Measurements from ENCODE around the gene CNEP1R1.

The CNEP1R1 gene

DNA sequence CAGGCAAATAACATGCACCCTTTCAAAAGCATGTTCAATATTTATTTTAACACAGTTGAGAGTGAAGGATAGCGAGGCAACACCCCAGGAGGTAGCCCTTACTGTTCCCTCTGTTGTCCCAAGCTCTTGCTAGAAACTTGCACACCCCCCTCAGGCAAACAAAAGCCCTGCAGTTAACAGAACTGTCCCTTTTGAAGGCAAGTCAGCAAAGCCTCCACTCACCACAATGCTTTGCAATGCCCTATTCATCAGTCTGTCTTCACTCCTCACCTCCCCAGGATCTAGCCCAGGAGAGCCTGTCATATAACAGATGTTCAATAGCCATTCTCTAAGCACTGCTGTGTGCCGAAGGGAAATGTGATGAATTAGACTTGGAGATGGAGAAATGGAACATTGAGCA lies 3.5 kb upstream of the CNEP1R1 start:
- DNase-seq = no peak

DNA sequence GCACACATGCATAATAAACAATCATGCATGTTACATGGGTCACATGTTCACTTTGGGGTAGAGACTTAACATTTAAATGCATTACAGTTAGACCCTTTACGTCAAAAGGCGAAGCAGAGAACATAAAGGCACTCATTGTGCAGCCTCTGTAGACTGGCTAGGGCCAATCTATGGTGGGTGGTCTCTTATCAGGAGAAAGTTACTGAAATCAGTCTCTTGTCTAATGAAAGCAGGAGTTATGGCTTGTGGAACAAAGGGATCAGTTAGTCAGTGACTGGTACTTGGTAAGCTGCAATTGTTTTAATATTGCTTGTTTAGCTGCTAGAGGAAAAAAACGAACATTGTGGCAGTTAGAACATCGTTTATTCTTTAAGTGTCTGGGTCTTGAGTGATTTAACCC lies 1.4 kb upstream of the CNEP1R1 start:
- no peak for DNase-seq

DNA sequence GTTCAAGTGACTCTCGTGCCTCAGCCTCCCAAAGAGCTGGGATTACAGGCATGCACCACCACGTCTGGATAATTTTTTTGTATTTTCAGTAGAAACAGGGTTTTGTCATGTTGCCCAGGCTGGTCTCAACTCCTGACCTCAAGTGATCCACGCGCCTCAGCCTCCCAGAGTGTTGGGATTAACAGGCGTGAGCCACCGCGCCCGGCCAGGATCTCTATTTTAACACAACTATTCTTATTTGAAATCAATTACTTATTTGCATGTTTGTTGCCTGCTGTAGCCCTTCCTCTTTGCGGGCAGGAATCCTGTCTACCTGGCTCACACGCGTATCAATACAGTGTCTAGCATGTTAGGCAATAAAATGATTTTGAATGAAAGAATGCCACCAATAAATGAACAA lies 818 bp upstream of the CNEP1R1 start:
- no peak for DNase-seq

DNA sequence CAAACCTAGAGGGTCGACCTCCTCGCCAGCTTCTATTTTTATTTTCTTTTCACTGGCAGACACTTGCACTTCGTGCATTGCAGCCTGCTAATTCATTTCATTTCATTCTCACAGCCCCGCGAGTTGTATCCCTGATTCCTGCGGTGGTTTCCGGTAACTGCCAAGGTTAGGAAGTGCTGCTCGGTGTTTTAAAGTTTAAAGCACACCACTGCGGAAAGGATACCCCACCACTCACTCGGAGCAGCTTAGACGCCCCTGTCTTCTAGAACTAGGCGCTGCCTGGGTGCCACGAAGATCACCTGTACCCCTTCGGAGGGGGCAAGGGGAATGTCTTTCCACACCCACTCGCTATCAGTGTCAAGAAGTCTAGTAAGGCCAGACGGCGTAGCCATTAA lies 509 bp downstream of the CNEP1R1 start:
- DNase-seq = no peak

DNA sequence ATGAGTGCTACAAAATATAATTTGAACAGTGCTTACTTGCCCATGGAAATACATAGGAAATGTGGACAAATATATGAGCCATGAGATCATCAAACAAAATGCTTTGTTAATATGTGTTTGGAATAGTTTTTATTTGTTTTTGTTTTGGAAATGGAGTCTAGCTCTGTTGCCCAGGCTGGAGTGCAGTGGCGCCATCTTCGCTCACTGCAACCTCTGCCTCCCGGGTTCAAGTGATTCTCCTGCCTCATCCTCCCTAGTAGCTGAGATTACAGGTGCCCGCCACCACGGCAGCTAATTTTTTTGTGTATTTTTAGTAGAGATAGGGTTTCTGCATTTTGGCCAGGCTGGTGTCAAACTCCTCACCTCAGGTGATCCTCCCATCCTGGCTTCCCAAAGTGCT lies 2.8 kb downstream of the CNEP1R1 start:
- DNase-seq = no peak

DNA sequence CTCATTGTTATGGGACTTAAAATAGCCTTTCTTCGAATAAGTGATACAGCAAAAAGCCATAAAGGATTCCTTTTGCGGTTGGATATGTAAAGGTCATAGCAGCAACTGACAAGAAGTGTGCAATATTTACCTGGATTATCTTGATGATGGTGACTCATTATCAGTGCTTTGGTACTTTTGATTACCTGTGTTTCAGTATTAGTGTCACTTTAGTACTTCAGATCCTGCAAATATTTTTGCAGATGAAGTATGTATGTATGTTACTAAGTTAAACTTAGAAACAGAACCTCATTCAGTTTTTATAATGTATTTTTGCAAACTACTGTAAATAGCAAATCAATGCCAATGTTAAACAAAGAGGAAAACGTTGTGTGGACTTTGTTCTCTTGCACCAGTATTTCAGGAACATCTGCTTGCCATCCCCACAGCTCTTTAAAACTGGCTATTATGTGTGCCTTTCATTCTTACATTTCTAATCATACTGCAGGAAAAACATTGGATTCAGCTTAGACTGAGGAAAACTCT lies 10.5 kb downstream of the CNEP1R1 start:
- no peak for DNase-seq

DNA sequence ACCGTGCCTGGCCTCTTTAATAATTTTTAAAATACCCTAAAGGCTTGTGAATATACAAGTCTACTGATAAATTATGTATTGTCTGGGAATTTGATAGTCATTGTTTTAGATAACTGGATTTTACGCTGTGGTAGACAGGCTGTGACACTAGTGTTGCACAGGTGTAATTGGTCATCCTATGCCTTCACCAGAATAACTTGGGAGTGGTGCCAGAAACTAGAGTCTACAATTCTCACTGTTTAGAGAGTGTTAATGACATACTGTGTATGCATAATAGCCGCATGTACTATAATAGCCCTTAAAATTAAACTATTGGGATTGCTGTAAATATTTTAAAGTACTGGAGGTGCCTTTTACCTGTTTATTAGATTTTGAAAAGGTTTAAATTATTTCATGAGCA lies 11.4 kb downstream of the CNEP1R1 start:
- no peak for DNase-seq

DNA sequence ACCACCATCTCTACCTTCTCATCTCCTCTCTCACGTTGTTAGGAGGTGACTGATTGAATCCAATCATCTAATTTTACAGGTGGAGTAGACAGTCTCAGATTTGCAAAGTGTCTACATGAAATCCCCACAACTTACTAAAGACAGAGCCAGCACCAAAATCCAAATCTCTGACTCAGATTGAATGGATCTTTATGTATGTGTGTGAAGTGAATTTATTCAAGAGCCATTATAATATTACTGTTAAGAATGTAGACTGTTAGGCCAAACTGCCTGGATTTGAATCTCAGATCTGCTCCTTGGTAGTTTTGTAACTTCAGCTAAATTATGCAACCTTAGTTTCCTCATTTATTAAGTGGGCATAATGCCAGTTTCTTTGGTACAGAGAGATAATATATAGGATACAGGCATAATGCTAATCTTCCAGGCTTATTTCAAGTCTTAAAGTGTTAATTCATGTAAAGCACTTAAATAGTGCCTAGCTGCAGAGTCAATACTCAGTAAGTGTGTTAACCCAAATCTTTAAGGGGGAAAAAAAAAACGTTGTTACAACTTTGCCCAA lies 12.7 kb downstream of the CNEP1R1 start:
- no peak for DNase-seq

DNA sequence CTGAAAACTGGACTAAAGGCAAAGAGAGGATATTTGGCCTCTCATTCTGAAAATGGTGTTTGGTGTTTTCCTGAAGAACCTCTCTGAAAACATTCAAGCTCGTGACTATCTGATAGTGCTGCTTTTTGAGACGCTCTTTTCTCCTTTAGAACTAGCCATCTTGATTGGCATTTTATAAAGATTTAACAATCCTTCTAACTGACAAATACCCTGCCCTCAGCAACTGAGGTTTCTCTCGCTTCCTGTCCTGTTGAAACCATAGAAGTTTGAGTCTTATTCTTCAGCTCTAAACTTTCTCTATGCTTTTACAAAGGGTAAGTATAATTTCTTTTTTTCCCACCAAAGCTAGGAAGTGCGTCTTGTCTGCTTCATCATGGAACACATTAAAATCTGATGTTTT lies 13.3 kb downstream of the CNEP1R1 start:
- no peak for DNase-seq

DNA sequence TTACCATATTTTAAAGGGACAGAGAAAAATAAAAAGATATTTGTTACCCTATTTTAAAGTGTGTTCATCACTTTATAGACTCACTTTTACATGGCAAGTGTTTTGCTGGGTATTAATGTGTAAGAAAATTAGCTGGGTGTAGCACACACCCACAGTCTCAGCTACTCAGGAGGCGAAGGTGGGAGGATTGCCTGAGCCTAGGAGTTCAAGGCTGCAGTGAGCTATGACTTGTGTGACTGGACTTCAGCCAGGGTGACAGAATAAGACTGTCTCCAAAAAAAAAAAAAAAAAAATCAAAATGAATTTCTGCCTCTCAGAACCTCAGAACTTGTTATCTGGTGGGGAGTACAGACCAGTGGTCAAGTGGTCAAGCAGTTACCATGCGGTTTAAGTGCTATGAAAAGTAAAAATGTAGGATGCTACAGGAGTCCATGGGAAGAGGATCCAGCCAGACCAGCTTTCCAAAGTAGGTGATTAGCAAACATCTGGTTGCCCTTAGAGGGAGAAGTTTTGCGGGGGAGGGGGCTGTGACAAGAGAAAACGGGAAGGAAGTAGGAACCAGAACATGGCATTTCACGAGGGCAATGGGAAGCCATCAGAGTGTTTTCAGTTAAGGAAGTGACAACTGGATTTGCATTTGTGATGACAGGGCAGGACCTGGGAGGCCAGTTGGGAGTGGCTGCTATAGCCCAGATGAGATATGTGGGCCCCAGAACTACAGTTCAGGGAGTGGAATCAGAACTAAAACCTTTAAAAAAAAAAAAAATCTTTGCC lies 13.9 kb downstream of the CNEP1R1 start:
- no peak for DNase-seq

DNA sequence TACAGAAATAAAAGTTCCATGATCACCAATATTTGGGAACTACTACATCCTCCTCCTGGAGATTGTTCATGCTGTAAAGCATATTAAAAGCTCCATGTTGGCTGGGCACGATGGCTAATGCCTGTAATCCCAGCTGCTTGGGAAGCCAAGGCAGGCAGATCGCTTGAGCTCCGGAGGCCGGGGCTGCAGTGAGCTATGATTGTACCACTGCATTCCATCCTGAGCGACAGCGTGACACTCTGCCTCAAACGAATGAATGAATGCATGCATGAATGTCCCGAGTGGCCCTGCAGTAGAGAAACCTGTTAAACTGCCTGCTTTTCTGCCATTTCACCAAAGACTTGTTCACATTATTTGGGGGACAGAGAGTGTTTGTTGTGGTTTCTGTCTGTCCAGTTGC lies 15.0 kb downstream of the CNEP1R1 start:
- DNase-seq = no peak

DNA sequence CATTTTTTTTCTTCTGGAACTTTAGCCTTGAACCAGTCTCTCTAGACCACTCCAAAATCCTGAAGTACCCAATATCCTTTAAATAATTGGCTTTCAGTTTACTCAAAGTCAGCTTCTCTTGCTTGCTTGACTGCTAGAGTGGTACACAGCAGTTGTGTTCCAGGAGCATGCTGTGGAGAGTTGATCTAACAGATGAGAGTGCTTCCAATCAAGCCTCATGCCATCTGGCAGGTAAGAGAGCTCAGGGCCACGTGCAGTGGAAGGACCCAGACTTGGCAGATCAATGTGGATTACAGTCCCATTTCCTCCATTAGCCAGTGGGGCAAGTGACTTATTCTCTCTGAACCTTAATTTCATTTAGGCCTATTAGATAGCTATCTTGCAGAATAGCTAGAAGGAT lies 15.7 kb downstream of the CNEP1R1 start:
- DNase-seq = no peak

DNA sequence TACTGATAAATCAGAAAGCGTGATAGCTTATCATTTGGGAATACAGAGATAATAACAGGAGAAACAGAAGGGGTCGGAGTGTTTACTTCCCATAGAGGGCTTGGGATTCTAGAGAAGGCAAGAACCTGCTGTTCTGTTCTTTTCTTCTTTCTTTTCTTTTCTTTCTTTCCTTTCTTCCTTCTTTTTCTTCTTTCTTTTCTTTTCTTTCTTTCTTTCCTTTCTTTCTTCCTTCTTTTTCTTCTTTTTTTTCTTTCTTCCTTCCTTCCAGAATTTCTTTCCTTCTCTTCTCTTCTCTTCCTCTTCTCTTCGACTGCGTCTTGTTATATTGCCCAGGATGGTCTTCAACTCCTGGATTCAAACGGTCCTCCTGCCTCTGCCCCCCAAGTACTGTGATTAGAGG lies 18.3 kb downstream of the CNEP1R1 start:
- DNase-seq = no peak

DNA sequence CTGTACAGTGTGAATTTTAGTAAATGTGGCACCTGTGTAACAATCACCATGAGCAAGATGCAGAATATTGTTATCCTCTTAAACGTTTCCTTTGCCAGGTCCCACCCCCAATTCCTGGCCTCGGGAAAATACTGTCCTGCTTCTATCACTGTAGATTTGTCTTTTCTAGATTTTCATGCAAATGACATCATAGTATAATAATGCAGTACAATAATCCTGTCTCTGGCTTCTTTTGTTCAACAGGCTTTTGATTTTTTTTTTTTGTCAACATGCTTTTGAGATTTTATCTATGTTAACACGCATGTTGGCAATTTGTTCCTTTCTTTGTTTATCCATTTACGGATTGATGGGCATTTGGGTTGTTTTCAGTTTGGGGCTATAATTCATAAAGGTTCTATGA lies 20.4 kb downstream of the CNEP1R1 start:
- DNase-seq = no peak

DNA sequence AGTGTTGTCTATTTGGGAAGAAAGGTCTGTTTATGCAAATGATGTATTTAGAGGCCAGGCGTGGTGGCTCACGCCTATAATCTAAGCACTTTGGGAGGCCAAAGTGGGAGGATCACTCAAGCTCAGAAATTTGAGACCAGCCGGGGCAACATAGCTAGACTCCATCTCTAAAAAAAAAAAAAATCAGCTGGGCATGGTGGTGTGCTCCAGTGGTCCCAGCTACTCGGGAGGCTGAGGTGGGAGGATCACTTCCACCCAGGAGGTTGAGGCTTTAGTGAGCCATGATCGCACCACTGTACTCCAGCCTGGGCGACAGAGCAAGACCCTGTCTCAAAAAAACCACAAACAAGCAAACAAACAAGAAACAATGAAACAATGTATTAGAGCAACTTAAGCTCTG lies 21.8 kb downstream of the CNEP1R1 start:
- no peak for DNase-seq

DNA sequence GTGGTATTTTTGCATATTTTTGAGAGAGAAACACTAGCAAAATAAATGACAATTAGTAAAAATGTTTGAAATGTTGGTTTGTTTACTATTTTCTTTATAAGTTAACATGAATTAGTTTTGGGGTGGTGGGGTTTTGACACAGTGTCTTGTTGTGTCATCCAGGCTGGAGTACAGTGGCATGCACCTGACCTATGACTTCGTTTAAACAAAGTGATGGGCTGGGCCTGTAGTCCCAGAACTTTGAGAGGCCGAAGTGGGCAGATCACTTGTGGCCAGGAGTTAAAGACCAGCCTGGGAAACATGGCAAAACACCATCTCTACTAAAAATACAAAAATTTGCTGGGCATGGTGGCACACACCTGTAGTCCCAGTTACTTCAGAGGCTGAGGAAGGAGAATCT lies 22.8 kb downstream of the CNEP1R1 start:
- DNase-seq = no peak

DNA sequence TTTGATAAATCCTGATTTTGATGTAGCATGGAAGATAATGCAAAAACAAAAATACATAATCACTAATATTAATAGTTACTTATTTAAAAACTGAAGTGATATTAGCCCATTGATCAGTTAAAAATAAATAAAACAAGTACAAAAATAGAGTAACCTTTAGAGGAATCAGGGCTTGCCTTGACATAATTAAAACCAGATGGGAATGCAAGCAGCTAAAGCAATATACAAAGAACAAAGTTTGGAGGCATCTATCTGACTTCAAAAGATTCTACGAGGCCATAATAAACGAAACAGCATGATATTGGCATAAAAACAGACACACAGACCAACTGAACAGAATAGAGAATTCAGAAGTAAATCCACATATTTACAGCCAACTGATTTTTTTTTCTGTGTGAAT lies 25.8 kb downstream of the CNEP1R1 start:
- no peak for DNase-seq

DNA sequence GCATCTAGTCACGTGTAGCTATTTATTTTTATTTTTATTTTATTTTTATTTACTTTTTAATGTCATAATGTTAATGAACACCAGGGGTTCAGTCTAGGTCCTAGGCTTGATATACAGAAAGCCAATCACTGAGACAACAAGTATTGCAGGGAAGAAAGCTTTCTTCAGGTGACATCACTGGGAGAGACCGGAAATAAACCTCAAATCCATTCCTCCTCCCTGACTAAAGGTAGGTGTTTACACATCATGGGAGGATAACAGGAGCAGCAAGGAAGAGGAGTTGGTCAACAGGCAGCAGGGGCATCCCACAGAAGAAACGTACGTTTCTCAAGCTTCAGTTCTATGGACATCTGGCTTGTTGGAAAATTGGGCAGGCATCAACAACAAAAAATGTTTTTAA lies 31.2 kb downstream of the CNEP1R1 start:
- no peak for DNase-seq

DNA sequence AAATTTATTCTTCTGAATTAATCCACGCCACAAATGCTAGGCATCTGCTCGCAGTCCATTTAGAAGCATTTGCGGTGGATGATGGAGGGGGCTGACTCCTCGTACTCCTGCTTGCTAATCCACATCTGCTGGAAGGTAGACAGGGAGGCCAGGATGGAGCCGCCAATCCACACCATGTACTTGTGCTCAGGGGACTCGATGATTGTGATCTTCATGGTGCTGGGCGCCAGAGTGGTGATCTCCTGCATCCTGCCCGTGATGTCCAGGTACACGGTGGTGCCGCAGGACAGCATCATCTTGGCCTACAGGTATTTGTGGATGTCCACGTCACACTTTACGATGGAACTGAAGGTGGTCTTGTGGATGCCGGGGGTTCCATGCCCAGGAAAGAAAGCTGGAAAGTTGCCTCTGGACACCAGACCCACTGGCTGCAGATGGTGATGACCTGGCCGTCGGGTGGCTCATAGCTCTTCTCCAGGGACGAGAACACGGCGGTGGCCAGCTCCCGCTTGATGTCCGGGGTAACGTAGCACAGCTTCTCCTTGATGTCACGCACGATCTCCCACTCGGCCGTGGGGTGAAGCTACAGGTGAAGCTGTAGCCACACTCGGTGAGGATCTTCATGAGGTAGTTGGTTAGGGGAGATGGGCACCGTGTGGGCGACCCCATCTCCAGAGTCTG lies 33.2 kb downstream of the CNEP1R1 start:
- no peak for DNase-seq

DNA sequence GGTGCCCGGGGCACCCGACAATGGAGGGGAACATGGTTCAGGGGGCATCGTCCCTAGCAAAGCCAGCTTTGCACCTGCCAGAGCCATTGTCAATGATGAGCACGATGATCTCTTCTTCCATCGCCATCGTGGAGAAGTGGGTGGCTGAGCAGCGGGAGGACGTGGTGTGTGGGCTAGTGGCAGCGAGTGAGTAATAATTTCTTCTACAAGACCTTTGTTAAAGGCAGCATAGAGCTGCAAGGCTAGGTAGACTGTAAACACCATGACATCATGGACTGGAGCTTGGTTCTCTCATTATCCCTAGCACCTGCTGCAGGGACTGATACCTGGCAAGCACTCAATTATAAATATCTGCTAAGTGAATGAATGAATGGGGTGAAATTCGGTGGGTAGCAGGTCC lies 34.1 kb downstream of the CNEP1R1 start:
- DNase-seq = no peak

DNA sequence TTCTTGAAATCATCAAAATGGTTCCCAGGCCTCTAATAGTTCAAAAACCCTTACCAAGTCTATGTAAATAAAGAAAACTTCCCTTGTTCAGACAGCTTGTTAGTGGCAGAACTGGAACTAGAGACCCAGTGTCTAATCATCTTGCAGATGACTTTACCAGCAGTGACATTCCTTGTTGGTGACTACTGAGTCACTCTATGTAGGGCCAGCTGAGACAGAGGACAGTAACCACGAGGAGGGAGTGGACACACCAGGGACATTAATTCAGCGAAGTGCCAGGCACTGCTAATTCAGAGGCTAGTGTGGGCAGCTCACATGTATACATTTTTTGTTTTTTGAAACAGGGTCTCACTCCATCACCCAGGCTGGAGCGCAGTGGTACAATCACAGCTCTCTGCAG lies 34.6 kb downstream of the CNEP1R1 start:
- DNase-seq = no peak

DNA sequence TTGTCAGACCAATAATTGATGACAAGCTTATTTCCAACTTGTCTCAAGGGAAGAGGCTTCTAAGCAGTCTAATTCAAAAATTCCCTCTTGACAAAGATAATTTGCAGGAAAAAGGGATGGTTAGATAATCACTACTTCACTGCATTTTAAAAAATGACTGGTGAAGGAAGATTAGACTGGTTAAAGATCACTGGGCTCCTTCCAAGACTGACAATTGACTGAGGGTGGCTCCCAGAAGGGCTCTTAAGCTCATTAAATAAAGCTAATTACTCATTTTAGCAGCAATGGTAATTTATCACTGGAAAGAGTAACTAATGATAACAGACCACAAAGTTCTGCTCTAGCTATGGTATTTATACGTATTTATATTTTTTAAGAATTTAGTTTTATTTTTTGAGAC lies 36.3 kb downstream of the CNEP1R1 start:
- DNase-seq = no peak

DNA sequence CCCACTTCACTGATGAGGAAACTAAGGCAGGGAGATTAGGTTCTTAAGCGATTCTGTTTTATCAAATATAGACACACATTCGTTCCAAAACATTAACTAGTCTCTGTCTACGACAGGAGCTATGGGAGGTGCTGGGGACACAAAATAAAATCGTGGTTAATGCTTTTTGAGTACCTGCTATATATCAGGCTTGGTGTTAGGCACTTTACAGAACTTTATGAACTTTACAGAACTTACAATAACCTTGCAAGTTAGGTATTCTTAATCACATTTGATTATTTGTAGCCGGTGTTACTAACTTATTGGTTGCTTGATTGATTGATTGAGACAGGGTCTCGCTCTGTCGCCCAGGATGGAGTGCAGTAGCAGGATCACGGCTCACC lies 40.2 kb downstream of the CNEP1R1 start:
- no peak for DNase-seq
